SU-DHL-6 (cell line): ENCODE data around the gene CCRL2.

Experiments used
- EZH2phosphoT487 ChIP-seq: fragments of 200-600 bp; sonication (generic), shearing (Covaris generic); conservative IDR thresholded peaks from 2 replicates; pipeline ENCODE4 v1.6.1; 2018; ENCODE audit warnings: mild to moderate bottlenecking, antibody characterized with exemption, low read length, moderate library complexity, mixed read lengths
- TF ChIP-seq, protein P1 (sequence below): fragments of 200-600 bp; sonication (generic); IDR thresholded peaks from one replicate; pipeline ENCODE4 v1.5.1; 2017; ENCODE audit warnings: antibody characterized with exemption, mild to moderate bottlenecking, low read length, moderate library complexity; ENCODE audit not compliant: insufficient read depth, poor library complexity, severe bottlenecking

DNA sequence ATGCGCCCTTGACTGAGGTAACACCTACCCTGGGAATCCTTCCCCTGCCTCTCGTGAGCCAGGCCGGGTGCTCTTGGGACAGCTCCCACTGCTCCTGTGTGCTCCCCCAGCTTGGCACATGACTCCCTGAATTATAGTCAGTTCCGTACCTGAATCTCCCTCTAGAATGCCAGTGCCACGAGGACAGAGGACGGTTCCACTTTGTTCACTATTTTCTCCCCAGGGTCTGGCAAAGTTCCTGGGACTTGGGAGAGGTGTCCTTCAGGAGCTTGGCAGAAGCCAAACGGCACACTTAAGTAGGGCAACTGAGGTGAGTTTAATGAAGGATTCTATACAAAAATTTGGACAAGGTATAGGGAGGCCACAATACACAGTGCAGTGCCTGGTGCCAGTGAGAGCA, 9.9 kb upstream of the CCRL2 start:
- TF ChIP-seq, protein P1, sequence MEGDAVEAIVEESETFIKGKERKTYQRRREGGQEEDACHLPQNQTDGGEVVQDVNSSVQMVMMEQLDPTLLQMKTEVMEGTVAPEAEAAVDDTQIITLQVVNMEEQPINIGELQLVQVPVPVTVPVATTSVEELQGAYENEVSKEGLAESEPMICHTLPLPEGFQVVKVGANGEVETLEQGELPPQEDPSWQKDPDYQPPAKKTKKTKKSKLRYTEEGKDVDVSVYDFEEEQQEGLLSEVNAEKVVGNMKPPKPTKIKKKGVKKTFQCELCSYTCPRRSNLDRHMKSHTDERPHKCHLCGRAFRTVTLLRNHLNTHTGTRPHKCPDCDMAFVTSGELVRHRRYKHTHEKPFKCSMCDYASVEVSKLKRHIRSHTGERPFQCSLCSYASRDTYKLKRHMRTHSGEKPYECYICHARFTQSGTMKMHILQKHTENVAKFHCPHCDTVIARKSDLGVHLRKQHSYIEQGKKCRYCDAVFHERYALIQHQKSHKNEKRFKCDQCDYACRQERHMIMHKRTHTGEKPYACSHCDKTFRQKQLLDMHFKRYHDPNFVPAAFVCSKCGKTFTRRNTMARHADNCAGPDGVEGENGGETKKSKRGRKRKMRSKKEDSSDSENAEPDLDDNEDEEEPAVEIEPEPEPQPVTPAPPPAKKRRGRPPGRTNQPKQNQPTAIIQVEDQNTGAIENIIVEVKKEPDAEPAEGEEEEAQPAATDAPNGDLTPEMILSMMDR: no peak
- TF ChIP-seq EZH2phosphoT487: no peak
